ENCODE results near the gene NDFIP1.

DNA sequence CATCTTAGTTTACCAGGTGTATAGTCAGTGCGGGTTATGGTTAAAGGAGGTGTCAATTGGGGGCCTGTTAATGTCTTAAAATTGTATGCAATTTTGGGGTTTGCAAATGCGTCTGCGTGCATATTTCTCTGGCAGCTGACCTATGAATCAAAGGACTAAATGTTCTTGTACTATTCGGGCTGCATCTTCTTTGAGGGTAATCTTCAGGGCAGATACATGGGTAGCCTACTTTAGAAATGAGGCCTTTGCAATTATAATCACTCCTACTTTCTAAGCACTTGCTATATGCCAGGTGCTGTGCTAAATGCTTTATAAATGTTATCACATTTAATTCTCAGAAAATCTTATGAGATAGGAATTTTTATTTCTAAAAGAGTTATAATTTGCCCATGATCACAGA lies 58.2 kb downstream of the NDFIP1 start:
- TF ChIP-seq, protein P1, sequence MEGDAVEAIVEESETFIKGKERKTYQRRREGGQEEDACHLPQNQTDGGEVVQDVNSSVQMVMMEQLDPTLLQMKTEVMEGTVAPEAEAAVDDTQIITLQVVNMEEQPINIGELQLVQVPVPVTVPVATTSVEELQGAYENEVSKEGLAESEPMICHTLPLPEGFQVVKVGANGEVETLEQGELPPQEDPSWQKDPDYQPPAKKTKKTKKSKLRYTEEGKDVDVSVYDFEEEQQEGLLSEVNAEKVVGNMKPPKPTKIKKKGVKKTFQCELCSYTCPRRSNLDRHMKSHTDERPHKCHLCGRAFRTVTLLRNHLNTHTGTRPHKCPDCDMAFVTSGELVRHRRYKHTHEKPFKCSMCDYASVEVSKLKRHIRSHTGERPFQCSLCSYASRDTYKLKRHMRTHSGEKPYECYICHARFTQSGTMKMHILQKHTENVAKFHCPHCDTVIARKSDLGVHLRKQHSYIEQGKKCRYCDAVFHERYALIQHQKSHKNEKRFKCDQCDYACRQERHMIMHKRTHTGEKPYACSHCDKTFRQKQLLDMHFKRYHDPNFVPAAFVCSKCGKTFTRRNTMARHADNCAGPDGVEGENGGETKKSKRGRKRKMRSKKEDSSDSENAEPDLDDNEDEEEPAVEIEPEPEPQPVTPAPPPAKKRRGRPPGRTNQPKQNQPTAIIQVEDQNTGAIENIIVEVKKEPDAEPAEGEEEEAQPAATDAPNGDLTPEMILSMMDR (tag by site-specific recombination; IDR thresholded peaks at IDR 0.05): no peak
- TF ChIP-seq ELK4 (IDR thresholded peaks at IDR 0.05; ENCODE audit: borderline replicate concordance, low read depth, low read length): no peak
- no peak for TF ChIP-seq GLIS1 (tag by site-specific recombination; IDR thresholded peaks at IDR 0.05)
- no peak for TF ChIP-seq ZNF335 (tag by site-specific recombination; conservative IDR thresholded peaks at IDR 0.05)
- no peak for TF ChIP-seq ZNF830 (tag by site-specific recombination; IDR thresholded peaks at IDR 0.05; ENCODE audit: low read depth)
- no peak for TF ChIP-seq ZSCAN18 (tag by site-specific recombination; IDR thresholded peaks at IDR 0.05)
- TF ChIP-seq, protein P2, sequence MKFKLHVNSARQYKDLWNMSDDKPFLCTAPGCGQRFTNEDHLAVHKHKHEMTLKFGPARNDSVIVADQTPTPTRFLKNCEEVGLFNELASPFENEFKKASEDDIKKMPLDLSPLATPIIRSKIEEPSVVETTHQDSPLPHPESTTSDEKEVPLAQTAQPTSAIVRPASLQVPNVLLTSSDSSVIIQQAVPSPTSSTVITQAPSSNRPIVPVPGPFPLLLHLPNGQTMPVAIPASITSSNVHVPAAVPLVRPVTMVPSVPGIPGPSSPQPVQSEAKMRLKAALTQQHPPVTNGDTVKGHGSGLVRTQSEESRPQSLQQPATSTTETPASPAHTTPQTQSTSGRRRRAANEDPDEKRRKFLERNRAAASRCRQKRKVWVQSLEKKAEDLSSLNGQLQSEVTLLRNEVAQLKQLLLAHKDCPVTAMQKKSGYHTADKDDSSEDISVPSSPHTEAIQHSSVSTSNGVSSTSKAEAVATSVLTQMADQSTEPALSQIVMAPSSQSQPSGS (tag by site-specific recombination; IDR thresholded peaks at IDR 0.05; ENCODE audit: low read depth): no peak
- no peak for TF ChIP-seq ZBTB17 (tag by site-specific recombination; IDR thresholded peaks at IDR 0.05)
- no peak for TF ChIP-seq TCF7L2 (IDR thresholded peaks at IDR 0.05; ENCODE audit: borderline replicate concordance, low read depth, low read length)
- TF ChIP-seq, protein P3, sequence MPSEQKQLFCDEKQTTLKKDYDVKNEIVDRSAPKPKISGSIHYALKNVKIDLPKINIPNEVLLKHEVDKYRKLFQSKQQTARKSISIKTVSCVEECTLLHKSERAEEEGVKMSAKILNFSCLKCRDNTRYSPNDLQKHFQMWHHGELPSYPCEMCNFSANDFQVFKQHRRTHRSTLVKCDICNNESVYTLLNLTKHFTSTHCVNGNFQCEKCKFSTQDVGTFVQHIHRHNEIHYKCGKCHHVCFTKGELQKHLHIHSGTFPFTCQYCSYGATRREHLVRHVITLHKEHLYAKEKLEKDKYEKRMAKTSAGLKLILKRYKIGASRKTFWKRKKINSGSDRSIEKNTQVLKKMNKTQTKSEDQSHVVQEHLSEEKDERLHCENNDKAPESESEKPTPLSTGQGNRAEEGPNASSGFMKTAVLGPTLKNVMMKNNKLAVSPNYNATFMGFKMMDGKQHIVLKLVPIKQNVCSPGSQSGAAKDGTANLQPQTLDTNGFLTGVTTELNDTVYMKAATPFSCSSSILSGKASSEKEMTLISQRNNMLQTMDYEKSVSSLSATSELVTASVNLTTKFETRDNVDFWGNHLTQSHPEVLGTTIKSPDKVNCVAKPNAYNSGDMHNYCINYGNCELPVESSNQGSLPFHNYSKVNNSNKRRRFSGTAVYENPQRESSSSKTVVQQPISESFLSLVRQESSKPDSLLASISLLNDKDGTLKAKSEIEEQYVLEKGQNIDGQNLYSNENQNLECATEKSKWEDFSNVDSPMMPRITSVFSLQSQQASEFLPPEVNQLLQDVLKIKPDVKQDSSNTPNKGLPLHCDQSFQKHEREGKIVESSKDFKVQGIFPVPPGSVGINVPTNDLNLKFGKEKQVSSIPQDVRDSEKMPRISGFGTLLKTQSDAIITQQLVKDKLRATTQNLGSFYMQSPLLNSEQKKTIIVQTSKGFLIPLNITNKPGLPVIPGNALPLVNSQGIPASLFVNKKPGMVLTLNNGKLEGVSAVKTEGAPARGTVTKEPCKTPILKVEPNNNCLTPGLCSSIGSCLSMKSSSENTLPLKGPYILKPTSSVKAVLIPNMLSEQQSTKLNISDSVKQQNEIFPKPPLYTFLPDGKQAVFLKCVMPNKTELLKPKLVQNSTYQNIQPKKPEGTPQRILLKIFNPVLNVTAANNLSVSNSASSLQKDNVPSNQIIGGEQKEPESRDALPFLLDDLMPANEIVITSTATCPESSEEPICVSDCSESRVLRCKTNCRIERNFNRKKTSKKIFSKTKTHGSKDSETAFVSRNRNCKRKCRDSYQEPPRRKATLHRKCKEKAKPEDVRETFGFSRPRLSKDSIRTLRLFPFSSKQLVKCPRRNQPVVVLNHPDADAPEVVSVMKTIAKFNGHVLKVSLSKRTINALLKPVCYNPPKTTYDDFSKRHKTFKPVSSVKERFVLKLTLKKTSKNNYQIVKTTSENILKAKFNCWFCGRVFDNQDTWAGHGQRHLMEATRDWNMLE (tag by site-specific recombination; conservative IDR thresholded peaks at IDR 0.05; ENCODE audit: low read depth): no peak

Data from HEK293 (cell line).